Activated naive CD4-positive, alpha-beta T cell treated with Interleukin-2 at 50 U/mL for 16 hours (primary cell): ENCODE measurements around the gene SLC4A9.

Source experiments
- DNase-seq: peaks from one replicate; pipeline ENCODE4 v3.0.0-alpha.2; 2020

The SLC4A9 gene

GRCh38 chr5:140362875-140363630 is 3.1 kb downstream of the SLC4A9 start:
- DNase-seq, result peak; percentile 86

- DNase-seq, result no peak
These were observed 3.9 kb downstream of the SLC4A9 start for GRCh38 chr5:140363631-140364471.

GRCh38 chr5:140364472-140364765 is 4.4 kb downstream of the SLC4A9 start:
- DNase-seq, result no peak

- DNase-seq, result no peak
These were observed 5.3 kb downstream of the SLC4A9 start for GRCh38 chr5:140365282-140365681.

GRCh38 chr5:140365941-140366340 is 5.9 kb downstream of the SLC4A9 start:
- DNase-seq, result no peak

- no peak for DNase-seq
These were observed 6.7 kb downstream of the SLC4A9 start for GRCh38 chr5:140366589-140367255.

GRCh38 chr5:140367256-140368013 is 7.4 kb downstream of the SLC4A9 start:
- DNase-seq, result no peak

GRCh38 chr5:140371356-140372151 is 11.6 kb downstream of the SLC4A9 start:
- DNase-seq, result no peak

GRCh38 chr5:140372971-140373487 is 13.0 kb downstream of the SLC4A9 start:
- peak; percentile 45 for DNase-seq

GRCh38 chr5:140381351-140381750 is 21.4 kb downstream of the SLC4A9 start:
- no peak for DNase-seq

- DNase-seq, result no peak
These were observed 22.0 kb downstream of the SLC4A9 start for GRCh38 chr5:140381972-140382371.

GRCh38 chr5:140382866-140383265 is 22.9 kb downstream of the SLC4A9 start:
- DNase-seq, result no peak

- no peak for DNase-seq
These were observed 23.3 kb downstream of the SLC4A9 start for GRCh38 chr5:140383300-140383699.

- DNase-seq, result no peak
These were observed 28.1 kb downstream of the SLC4A9 start for GRCh38 chr5:140388052-140388451.

- DNase-seq, result no peak
These were observed 31.3 kb downstream of the SLC4A9 start for GRCh38 chr5:140391312-140391711.

- DNase-seq, result no peak
These were observed 31.7 kb downstream of the SLC4A9 start for GRCh38 chr5:140391732-140392131.

- DNase-seq, result no peak
These were observed 33.7 kb downstream of the SLC4A9 start for GRCh38 chr5:140393738-140394137.

- no peak for DNase-seq
These were observed 38.4 kb downstream of the SLC4A9 start for GRCh38 chr5:140398379-140398811.

- DNase-seq, result no peak
These were observed 40.2 kb downstream of the SLC4A9 start for GRCh38 chr5:140399979-140400729.

- DNase-seq, result peak; percentile 88
These were observed 40.9 kb downstream of the SLC4A9 start for GRCh38 chr5:140400730-140401361.
